ENCODE results near the gene LTBP1. TPM values are rescaled to one million over a fixed set of nuclear protein-coding genes. Genes with fewer than 3 reads are reported as not detected.
"Not testable (repeated sequence)": the region's sequence is repeated elsewhere in the genome, so short reads cannot be mapped to it uniquely, and the experiment has no call there.

Gene LTBP1
- polyA plus RNA-seq, 3 donors, result 1.3 to 8.8 (median 7.0) TPM

DNA sequence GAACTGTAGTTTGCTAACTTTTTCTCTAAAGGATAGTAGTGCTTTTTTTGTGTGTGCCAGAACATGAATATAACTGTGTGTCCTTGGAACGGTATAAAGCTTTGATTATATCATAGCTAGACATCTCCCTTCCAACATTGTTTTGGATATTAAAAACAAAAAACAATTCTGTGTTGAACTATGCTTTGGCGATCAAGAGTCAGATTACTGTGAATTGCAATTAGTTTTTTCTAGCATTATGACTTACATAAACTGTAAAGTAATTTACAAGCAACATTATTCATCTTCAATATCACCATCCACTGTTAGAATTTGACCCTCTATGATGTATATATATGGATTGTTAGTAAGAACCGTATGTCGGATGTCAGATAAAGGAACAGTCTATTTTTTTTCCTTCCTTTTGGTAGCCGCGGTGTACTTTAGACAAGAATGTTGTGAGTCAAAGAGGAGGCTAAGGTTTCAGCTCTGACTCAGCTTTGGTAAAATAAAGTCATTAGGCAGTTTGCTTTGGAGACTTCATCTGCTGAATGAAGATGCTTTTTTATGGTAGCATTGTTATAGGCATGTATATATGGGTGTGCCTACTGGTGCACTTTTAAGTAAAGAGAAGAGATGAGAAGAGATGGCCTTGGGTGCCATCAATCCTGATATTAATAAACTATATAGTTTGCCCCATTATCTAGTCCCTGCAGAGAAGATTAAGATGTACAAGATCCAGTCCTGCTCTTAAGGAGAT lies 76.4 kb downstream of the LTBP1 start:
- no peak overlapping the region for H3K27ac ChIP-seq (ENCODE audit: low read depth, low read length)
- WGBS, 3 donors, result 19 to 65% (median 30%) methylated on average over 6 of the region's 6 CpGs

DNA sequence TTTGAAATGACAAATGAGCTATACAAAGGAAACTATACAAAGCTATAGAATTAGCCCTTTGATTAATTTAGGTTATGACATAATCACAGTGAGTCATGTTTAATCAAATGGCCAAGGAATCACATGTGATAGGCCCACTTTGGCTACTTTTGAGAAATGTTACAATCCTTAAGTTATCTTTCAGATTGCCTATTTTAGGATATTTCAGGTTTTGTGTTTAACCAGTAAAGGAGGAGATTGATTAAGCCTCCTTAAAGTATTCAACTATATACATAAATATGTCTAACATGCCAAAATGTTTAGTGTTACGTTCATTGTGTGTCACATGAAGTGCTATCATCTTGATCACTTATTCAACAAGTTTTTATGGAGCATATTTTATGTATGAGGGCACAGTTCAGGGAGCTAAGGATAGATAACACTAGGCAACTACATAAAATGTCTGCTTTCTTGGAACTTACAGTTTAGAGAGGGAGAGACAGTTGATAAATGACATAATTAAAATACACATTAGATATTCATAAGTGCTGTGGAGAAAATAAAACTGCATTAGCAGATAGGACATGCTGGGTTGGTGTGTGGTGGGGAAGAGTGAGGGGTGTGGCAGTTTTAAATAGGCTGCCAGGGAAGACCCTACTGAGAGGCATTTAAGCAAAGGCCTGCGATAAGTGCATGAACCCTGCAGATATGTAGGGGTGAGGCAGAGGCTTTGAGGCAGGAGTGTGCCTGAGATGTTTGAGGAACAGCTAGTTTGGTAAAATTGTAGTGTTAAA lies 77.2 kb downstream of the LTBP1 start:
- 95 to 97% (median 96%) methylated on average over 2 of the region's 2 CpGs for WGBS, 3 donors
- no peak overlapping the region for H3K27ac ChIP-seq (ENCODE audit: low read depth, low read length)

DNA sequence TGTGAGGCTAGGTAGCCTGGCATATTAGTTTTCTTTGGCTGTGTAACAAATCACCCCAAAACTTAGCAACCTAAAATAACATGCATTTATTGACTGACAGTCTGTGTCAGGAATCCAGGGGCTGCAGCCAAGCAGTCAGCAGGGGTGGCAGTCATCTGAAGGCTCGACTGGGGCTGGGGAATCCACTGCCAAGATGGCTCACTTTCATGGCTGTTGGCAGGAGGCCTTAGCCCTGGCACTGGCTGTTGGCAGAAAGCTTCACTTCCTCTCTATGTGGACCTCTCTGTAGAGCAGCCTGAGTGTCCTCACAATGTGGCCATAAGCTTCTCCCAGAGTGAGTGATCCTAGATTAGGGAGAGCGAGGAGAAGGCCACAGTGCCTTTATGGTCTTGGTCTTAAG lies 78.0 kb downstream of the LTBP1 start:
- WGBS, 3 donors, result 82 to 93% (median 87%) methylated on average over 2 of the region's 2 CpGs
- H3K27ac ChIP-seq (ENCODE audit: low read depth, low read length), result no peak overlapping the region

DNA sequence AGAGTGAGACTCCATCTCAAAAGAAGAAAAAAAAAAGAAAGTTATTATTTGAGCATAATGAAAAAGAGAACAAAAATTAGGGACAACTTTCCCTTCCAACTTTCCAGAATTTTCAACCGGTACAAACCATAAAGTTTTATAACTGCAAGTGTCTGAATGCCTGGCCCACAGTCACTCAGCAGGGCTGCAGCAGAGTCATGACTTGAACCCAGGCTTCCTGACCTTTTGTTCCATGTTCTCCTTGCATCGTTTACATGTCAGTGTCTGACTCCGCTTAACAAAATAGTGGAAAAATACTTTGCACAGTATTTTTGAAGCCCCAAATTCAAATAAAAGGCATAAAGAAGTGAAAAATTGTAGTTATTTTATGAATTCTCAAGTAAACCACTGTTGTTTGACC lies 82.7 kb downstream of the LTBP1 start:
- WGBS, 3 donors, result 75 to 89% (median 86%) methylated on average over 3 of the region's 3 CpGs
- no peak overlapping the region for H3K27ac ChIP-seq (ENCODE audit: low read depth, low read length)

DNA sequence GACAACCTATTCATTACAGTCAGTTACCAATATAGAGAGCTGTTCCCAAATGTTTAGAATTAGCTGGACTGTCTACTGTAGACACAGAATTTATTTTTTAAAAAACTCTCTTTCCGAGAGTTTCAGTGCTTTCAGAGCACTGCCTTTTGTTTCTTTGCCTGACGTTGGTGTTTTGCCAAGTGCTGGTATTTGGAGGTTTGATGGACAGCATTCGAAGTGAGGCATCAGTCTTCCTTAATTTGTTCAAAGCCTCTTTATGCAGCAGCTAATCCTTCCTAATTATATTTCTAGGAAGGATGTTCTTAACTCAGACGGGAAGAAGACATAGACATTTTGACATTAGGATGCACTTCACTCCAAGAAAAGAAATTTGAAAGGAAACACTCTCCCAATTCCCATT lies 83.2 kb downstream of the LTBP1 start:
- H3K27ac ChIP-seq (ENCODE audit: low read depth, low read length), result no peak overlapping the region
- WGBS, 3 donors, result 68 to 72% (median 71%) methylated on average over 4 of the region's 4 CpGs

DNA sequence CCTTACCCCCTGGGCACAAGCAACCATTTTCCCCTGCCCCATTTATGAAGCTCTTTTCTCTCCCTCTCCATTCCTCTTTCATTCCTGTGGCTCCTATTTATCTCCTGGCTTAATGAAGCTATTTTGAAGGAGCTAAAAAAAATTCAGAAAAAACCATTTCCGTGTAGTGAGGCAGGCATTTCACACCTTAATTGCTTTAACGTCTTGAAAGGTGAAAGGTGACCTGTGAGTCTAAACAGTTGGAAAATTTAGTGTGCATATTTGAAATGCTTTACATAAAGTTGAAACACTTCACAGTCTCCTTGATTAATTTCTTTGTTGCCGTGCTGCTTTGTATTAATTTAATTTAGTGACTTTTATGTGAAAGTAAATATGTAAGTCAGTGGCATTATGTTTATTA lies 83.6 kb downstream of the LTBP1 start:
- 63 to 80% (median 75%) methylated on average over 3 of the region's 3 CpGs for WGBS, 3 donors

DNA sequence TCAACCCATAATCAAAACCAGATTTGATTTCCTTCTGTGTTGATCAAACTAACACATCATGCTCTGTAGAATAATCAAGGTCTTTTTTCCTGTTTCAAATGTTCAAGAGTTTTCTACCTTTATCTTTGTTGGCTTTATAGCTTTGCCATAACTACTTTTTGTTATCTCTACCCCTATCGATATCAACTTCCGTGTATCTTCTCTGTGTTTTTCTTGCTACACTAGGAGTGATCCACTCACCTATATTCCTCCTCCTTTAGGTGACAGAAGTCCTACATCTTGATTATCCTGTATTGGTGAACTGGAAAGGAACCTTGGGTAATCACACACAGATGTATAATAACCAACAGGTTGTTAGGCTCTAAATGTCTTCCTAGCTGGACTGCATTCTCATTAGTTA lies 85.5 kb downstream of the LTBP1 start:
- H3K27ac ChIP-seq (ENCODE audit: low read depth, low read length), result no peak overlapping the region
- 59 to 89% (median 86%) methylated on average over 2 of the region's 2 CpGs for WGBS, 3 donors

More for the DNA sequence above, 83.6 kb downstream of the LTBP1 start:
- no peak overlapping the region for H3K27ac ChIP-seq (ENCODE audit: low read depth, low read length)

DNA sequence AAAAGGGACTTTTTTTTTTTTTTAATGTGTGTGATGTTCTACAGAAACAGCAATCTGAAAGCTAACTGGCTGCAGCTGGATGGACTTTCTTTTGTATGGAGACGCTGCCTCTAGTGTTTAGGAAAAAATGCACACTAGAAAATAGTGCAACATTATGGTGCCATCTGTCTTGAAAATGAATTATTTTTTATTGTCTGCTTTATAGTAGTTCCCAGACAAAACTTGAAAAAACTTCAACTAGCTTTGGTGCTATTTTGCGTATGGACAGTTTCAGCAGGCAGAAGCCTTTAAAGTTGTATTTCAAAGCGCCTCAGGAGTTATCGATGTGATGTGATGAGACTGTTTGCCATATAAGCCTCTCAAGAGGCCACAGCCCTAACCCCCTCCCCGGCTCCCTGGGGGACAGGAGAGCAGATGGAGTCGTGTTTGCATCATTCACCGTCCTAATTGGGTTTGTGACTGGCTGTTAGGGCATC lies 86.9 kb downstream of the LTBP1 start:
- H3K27ac ChIP-seq (ENCODE audit: low read depth, low read length), result no peak overlapping the region
- WGBS, 3 donors, result 41 to 51% (median 50%) methylated on average over 7 of the region's 7 CpGs

DNA sequence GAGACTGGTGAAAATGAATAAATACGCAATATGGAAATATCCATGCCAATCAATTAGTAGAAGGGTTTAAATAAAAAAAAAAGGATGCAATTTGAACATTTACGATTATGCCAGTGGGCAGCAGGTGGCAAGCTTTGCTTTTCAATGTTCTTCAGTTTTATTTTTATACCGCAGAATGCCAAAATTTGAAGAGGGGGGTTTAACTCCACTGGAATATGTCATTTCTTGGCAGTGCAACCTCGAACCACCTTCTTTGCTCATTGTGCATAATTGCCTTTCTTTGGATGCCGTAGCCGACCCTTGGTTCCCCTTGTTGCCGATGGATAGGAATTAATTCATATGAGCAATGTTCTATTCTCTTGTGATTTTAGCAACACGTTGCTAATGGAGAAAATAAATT lies 88.0 kb downstream of the LTBP1 start:
- no peak overlapping the region for H3K27ac ChIP-seq (ENCODE audit: low read depth, low read length)
- 39 to 66% (median 41%) methylated on average over 8 of the region's 8 CpGs for WGBS, 3 donors

DNA sequence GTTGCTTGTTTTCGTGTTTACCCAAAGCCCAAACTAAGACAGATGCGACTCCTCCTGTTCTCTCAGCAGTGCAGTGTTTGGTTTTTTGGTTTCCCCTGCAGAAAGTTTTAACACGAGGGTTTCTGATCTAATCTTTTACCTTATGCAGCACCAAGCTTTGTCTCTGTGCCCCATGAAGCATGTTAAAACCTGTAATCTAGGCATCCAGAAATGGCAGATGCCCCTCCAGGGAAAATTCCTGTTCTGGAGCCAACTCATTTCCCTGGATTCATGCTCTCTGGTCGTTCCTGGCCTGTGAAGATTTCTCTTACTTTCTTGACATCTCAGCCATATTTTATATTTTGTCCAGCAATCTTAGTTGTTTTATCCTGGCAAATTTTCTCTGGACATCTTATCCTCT lies 91.5 kb downstream of the LTBP1 start:
- 72 to 82% (median 74%) methylated on average over 4 of the region's 4 CpGs for WGBS, 3 donors
- H3K27ac ChIP-seq (ENCODE audit: low read depth, low read length), result no peak overlapping the region

DNA sequence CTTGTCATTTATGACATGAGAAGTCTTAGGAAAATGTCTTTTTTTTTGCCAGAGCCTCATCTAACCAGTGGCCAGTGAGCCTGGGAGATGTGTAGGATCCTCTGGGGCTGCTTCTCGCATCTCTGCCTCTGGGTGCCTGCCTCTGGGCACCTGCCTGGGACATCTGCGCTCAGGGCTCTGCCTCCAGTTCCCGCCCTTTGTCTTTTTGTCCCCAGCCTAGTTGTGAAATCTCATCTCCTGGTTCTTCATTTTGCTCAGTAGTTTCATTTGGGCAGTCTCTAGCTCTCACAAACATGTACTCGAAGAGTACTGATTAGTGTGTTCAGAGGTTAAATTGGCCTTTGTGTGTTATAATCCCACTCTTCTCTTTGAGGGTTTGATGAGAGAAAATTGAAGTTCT lies 92.0 kb downstream of the LTBP1 start:
- 78 to 96% (median 87%) methylated on average over 4 of the region's 4 CpGs for WGBS, 3 donors

DNA sequence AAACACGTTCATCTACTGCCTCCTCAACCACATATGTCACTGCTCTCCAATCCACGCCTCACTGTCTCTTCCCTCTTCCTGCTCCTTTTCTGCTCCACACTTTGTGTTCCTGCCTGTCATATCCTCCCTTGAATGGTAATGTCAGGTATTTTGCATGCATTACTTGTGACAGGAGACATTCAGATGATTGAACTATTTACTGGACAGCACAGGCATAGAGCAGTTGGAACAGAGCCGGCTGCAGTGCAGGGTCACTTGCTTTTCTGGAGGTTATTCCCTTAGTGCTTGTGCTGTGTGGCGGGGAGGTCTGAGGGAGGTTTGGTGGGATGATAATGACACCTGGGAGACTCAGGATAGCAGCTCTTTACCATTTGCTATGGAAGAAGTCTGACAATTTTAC lies 93.8 kb downstream of the LTBP1 start:
- H3K27ac ChIP-seq (ENCODE audit: low read depth, low read length), result no peak overlapping the region
- WGBS, 3 donors, result 89 to 91% (median 90%) methylated on average over 4 of the region's 4 CpGs

More for the DNA sequence above, 92.0 kb downstream of the LTBP1 start:
- no peak overlapping the region for H3K27ac ChIP-seq (ENCODE audit: low read depth, low read length)

DNA sequence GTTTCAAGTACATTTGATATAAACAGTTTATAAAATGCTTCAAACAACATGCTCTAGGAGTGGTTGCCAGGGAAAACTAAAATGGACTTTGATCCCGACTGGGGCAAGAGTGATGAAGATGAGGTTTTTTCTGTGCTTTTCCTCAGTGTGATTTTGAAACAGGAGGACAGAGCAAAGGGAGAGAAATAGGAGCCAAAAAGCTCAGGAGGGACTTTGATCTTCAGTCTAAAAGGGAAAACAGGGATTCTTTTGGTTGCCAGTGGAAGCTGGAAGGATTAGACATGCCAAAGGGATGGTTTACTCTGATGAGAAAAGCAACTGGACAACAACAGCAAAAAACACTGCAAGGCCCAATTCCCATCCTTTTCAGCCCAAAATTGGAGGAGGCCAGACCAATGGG lies 95.5 kb downstream of the LTBP1 start:
- WGBS, 3 donors, result 59 to 68% (median 65%) methylated on average over 1 of the region's 1 CpG
- no peak overlapping the region for H3K27ac ChIP-seq (ENCODE audit: low read depth, low read length)

DNA sequence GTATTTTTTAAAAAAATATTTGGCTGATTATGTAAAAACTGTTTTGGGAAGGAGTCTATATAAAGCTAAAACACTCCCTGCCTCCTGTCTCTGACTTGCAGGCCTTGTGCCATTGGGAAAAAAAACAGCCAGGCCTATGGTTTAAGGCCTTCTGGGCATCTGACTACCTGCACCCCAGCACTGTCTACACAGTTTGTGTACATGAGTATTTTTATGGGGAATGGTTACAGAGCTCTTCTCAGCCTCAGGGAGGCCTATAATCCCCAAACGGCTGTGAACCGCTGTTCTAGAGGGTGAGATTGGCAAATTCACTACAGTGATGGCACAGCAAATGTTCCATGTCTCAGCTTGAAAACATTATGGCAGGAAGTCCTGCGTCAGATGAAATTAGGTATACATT lies 96.1 kb downstream of the LTBP1 start:
- no peak overlapping the region for H3K27ac ChIP-seq (ENCODE audit: low read depth, low read length)
- 92 to 96% (median 93%) methylated on average over 3 of the region's 3 CpGs for WGBS, 3 donors

DNA sequence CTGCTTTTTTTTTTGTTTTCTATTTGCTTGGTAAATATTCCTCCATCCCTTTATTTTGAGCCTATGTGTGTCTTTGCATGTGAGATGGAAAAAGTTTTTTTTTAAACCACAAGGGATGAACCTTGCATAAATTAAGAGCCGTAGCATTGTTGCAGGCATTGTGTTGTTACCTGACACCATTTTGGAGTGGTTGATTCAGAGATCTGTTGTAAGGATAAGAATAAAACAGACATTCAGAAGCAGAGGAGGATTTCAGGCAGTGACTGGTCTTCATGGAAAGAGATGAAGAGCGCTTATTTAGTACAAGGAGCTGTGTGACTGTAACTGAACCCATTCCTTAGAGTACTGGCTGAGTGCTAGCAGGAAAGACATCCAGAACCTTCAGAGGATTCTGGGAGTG lies 101.2 kb downstream of the LTBP1 start:
- H3K27ac ChIP-seq (ENCODE audit: low read depth, low read length), result no peak overlapping the region
- 38 to 46% (median 42%) methylated on average over 2 of the region's 2 CpGs for WGBS, 3 donors

DNA sequence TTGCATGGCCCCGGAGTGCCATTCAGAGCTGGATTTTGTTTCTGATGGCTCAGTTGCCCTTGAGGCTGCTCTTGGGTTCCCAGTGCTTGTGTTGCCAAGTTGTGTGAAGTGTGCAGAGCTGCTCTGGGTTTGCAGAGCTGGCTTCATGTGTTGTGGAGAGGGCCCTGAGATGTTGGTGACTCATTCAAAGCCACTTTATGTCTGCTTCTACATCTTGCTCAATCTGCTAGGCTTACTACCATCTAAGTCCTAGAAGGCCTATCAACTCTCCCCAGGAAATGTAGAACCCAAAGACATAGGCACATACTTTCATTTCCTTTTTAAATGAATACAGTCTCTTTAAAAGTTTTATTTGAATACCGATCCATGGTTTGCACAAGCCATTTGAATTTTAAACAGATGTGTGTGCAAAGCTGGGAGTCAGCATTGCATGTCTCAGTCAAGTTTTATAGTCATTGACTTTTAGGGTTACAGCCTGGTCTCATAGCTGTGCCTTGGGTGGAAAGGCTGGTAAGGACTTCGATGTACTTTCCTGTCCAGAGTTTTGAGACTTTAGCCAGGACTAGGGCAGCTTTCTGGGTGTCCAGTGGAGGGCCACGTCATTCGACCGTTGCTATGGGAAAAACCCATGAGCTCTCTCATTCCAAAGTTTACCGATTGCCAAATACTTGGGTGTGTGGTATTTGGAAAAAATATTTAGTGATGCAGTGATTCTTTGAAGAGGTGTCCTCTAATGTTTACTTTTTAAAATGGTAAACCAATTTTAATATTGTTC lies 105.0 kb downstream of the LTBP1 start:
- no peak overlapping the region for H3K27ac ChIP-seq (ENCODE audit: low read depth, low read length)
- WGBS, 3 donors, result 76 to 91% (median 77%) methylated on average over 7 of the region's 7 CpGs

DNA sequence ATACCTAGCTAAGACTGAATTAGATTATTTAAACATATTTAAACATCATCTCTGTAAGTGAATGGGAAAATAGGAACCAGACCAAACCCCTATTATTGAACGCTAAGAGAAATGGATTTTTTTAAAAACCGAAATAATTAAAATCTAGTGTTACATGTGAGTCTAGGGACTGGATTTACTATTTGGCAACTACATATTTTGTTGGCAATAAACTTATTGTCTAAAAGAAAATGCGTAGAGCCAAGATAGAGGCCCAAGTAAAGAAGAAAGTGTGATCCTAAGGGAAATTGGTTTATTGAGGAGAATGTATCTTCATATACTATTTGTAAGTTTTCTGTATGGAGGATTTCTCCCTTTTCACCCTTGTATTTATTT lies 105.6 kb downstream of the LTBP1 start:
- 87 to 90% (median 89%) methylated on average over 3 of the region's 3 CpGs for whole genome bisulfite sequencing, 3 donors
- H3K27ac ChIP-seq (ENCODE audit: low read depth, low read length), result no peak overlapping the region

DNA sequence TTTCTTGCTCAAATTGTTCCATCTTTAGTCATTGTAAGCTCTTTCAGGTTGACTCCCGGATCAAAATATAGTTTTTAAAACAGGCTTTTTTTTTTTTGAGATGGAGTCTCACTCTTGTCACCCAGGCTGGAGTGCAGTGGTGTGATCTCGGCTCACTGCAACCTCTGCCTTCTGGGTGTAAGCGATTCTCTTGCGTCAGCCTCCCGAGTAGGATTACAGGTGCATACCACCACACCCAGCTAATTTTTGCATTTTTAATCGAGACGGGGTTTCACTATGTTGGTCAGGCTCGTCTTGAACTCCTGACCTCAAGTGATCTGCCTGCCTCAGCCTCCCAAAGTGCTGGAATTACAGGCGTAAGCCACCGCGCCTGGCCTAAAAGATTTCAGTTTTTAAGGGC lies 106.0 kb downstream of the LTBP1 start:
- WGBS, 3 donors, result 94 to 96% (median 95%) methylated on average over 11 of the region's 11 CpGs
- H3K27ac ChIP-seq (ENCODE audit: low read depth, low read length), result not testable (repeated sequence)

DNA sequence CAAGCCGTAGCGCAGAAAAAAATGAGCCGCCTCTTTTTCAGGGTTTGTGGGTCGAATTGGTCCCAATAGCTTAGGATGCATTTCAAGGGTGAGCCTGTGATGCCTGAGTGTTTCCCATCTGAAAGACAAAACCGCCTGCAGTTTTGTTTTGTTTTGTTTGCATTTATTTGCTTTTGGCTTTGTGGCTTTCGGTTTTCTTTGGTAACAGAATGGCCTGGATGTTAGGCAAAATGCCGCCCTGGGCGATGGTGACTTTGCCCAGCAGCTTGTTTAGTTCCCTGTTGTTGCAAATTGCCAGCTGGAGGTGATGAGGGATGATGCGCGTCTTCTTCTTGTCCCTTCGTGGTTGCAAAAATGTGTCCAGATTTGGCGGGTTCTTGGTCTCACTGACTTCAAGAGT lies 109.4 kb downstream of the LTBP1 start:
- no peak overlapping the region for H3K27ac ChIP-seq (ENCODE audit: low read depth, low read length)
- 91 to 97% (median 94%) methylated on average over 12 of the region's 12 CpGs for WGBS, 3 donors

All from adipose tissue (tissue), 3 donors.